H1 (cell line): ENCODE results near the gene MAMSTR.

Experiments
- ASH2L ChIP-seq: fragments of 200-600, 300-600 bp; sonication (generic); IDR thresholded peaks from one replicate; pipeline ENCODE4 v1.7.1; 2017; ENCODE audit warnings: low read length
- BCL11A ChIP-seq, 2 experiments: IDR thresholded peaks; one replicate each; pipeline ENCODE4 v1.6.1; 2011; ENCODE audit warnings: low read depth in 2 of 2, low read length in 2 of 2, mild to moderate bottlenecking in 2 of 2
- BRCA1 ChIP-seq: IDR thresholded peaks from 2 replicates; pipeline ENCODE4 v1.6.1; 2012; ENCODE audit warnings: low read depth, low read length, improper control_type of control experiment
- CTCF ChIP-seq, 3 experiments: IDR thresholded peaks; 1 replicate in 2 of 3; 2 replicates in 1 of 3; pipeline versions ENCODE4 v1.5.1 to v1.6.1; 2011; ENCODE audit warnings: low read length in 3 of 3, mild to moderate bottlenecking in 3 of 3, inconsistent platforms in 2 of 3, low read depth in 1 of 3, moderate library complexity in 1 of 3; ENCODE audit not compliant: insufficient read depth in 1 of 3; ENCODE audit errors: control extremely low read depth in 1 of 3
- POLR2A ChIP-seq, 2 experiments: IDR thresholded peaks; 1 replicate in 1 of 2; 2 replicates in 1 of 2; pipeline ENCODE4 v1.6.1; 2011; ENCODE audit warnings: low read depth in 2 of 2, low read length in 2 of 2, mild to moderate bottlenecking in 2 of 2; ENCODE audit errors: control extremely low read depth in 1 of 2
- RAD21 ChIP-seq, 2 experiments: IDR thresholded peaks in 1 of 2; conservative IDR thresholded peaks in 1 of 2; 2 replicates each; pipeline ENCODE4 v1.6.1; 2011; ENCODE audit warnings: low read depth in 2 of 2, low read length in 2 of 2, improper control_type of control experiment in 1 of 2, inconsistent platforms in 1 of 2, mild to moderate bottlenecking in 1 of 2, moderate library complexity in 1 of 2
- TAF1 ChIP-seq: IDR thresholded peaks from 2 replicates; pipeline ENCODE4 v1.6.1; 2011; ENCODE audit warnings: mild to moderate bottlenecking, low read depth, low read length
- USF2 ChIP-seq: IDR thresholded peaks from 2 replicates; pipeline ENCODE4 v1.6.1; 2011; ENCODE audit warnings: low read length, improper control_type of control experiment

DNA sequence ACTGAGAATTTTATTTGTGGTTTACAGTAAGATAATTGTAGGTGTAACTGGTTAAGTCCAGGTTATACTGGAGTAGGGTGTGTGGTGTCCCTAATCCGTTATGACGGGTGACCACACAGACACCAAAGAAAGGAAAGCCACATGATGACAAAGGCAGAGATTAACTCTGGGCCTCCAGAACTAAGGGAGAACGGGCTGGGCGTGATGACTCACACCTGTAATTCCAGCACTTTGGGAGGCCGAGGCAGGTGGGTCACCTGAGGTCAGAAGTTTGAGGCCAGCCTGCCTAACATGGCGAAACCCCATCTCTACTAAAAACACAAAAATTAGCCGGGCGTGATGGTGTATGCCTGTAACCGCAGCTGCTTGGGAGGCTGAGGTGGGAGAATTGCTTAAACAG is 33.9 kb downstream of the MAMSTR start:
- TF ChIP-seq BRCA1 (no peak), POLR2A (IDR thresholded peaks at IDR 0.05; ENCODE audit: control extremely low read depth in 1 of 2, low read depth in 2 of 2, low read length in 2 of 2) (no peak), TAF1 (no peak), USF2 (no peak), CTCF (IDR thresholded peaks at IDR 0.05; ENCODE audit: control extremely low read depth in 1 of 3, insufficient read depth in 1 of 3, low read depth in 1 of 3, low read length in 3 of 3) (no peak), RAD21 (IDR thresholded peaks at IDR 0.05 in 1 of 2, conservative IDR thresholded peaks at IDR 0.05 in 1 of 2; ENCODE audit: low read depth in 2 of 2, low read length in 2 of 2) (no peak), ASH2L (no peak), BCL11A (IDR thresholded peaks at IDR 0.05; ENCODE audit: low read depth in 2 of 2, low read length in 2 of 2) (no peak)
